Stimulated activated CD8-positive, alpha-beta memory T cell treated with anti-CD3 and anti-CD28 coated beads, Interleukin-12 subunit alpha, Interleukin-12 subunit beta, amount 100 ng/mL, for 1 hour (primary cell): Measurements from ENCODE around the gene CFAP74.

Source experiments
- DNase-seq: peaks from one replicate; pipeline ENCODE4 v3.0.0-alpha.2; 2020; ENCODE audit warnings: low read depth

CFAP74 gene

DNA sequence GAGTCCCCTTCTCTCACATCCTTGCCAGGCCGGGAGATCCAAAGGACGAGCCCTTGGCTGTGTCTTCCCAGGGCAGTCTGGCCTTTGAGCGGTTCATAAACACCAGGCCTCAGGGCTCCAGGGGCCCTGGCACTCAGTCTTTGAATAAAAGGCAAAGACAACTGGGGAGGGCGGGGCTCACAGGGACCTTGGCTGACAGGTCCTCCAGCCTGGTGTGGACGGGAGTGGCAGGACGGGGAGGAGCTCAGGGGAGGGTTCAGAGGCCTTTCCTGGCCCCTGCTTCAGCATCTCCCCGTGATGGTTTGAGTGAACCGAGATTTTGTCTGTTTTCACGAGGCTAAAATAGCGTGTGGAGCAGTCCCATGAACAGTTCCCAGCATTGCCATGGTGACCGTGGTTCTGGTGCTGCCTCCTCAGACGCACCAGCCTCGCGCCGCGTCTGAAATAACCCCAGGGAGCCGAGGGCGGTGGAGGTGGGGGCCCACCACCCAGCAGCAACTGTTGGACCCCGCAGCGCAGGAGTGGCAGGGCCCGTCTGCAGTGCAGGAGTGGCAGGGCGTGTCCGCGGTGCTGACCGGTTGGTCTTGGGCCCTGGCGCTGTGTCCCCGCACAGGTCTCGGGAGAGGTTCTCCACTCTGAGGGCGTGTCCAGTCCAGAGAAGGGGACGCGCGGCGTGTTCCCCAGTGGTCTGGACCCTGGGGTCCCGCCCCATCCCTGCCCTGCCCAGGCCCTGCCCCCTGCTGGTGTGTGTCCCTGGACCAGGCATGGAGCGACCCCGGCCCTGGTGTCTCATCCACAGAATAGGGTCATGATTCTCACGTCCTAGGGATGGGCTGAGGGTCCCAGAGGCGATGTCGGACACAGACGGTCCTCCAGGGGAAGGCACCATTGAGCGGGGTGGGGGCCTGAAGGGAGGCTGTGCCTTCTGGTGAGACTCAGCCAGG, 39.5 kb upstream of the CFAP74 start:
- no peak for DNase-seq

DNA sequence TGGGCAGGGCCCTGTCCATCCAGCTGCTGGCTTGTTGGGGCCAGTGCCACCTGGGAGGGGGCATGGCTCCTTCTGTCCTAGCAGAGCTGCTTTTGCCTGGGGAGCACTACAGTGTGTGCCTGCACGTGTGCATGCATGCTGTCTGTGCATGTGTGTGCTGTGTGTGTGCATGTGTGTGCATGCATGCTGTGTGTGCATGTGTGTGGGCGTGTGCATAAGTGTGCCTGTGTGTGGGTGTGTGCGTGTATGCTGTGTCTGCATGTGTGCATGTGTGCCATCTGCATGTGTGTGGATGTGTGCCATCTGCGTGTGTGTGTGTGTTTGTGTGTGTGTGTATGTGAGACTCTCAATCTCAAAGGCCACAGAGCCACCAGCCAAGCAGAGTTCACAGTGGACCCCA, 38.3 kb upstream of the CFAP74 start:
- no peak for DNase-seq

DNA sequence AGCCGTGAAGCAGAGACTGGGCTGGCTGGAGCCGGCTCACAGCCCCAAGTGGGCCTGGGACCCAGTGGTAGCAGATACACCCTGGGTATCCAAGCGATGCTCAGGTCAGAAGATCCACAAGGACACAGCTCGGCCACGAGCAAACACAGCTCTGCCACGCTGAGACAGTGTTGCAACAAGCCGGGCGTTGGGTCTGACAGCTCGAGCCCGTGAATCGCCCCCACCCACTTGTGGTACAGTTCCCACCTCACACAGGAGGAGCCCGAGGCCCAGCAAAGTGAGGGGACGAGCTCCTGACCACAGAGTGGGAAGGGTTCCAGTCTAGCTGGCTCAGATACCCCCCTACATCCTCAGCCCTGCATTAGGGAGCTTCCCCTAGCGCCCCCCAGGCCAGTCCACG, 37.7 kb upstream of the CFAP74 start:
- DNase-seq = no peak

DNA sequence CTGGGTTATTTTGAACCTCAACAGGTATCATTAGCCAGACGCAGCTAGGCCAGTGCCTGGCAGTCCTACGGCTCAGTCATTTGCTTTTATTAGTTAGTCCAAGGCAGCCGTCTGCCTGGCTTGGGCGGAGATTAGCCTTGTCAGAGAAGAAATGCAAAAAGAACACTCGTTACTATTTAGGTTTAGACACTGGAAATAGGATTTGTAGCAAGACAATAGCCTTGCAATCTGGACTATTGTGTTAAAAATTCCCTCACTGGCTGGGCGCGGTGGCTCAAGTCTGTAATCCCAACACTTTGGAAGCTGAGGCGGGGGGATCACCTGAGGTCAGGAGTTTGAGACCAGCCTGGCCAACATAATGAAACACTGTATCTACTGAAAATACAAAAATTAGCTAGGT, 35.7 kb upstream of the CFAP74 start:
- no peak for DNase-seq

DNA sequence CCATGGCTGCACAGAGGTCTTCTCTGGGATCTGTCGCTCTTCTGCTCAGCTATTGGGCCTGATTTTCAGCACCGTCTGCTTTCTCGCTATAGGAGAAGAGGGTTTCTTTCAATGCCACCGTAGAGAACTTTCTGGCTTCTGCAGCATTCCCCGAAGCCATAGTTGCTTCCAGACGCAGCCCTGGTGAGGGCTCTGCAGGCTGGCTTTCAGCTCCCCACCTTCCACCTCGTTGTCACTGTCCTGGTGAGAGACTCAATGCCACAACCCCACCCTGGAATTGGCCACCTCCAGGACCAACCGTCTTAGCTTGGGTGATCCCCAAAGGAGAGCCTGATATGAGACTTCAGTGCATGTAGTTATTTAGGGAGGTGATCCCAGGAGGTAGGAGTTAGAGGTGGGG, 34.6 kb upstream of the CFAP74 start:
- no peak for DNase-seq

DNA sequence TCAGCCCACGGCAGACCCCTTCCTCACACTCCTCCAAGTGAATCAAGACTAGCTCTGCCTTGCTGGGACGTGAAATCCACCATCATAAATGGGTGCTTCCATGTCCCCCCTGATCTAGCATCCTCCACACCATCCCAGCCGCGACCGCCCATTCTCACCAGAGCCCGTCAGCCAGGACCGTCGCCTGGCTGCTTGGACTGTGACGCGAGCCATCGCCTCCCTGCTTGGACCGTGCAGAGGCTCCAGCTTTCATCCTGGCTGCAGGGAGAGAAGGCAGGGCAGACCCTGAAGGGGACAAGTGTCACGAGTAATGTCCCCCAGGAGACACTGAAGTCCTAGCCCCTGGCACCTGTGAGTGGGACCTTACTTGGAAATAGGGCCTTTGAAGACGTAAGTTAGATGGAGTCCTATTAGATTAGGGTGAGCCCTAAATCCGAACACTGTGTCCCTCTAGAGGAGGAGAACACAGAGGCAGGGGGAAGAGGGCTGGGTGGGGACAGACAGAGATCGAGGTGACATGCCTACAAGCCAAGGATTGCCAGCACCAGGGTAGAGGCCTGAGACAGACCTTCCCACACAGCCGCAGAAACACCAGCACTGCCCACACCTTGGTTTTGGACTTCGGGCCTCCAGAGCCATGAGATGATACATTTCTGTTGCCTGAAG, 33.9 kb upstream of the CFAP74 start:
- DNase-seq = no peak

DNA sequence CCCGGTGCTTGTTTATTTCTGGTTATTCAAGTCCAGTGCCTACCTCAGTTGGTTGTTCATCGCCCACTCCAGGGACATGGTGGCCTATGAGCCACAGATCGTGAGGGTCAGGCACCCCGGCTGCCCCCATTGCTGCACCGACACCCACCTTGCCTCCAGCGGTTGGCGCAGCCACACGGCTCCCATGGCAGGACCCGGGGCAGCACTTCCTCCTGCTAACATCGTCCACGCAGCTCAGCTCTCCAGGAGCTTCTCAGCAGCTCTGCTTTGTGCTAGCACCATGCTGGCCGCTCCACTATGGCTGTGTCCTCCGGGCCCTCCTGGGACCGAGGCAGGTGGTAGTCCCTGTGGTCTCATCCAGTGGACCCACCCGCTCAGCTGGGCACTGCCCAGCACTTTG, 32.7 kb upstream of the CFAP74 start:
- no peak for DNase-seq

DNA sequence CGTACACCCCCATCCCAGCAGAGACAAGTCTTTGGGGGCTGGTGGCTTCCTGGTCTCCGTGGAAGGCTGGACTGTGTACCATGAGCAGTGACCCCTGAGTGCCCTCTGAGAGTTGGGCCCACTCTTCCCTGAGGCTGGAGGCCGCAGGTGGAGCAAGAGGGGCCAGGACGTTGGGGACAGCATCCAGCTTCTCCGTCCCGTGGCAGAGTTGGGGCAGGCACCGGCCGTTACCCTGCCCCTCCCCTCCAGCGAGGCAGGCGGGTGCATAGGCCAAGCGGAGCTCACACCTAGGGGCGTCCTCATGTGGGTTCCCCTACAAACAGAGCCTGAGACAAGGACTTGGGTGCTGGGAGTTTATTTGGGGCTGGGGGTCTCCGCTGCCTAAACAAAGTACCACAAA, 29.6 kb upstream of the CFAP74 start:
- DNase-seq = no peak

DNA sequence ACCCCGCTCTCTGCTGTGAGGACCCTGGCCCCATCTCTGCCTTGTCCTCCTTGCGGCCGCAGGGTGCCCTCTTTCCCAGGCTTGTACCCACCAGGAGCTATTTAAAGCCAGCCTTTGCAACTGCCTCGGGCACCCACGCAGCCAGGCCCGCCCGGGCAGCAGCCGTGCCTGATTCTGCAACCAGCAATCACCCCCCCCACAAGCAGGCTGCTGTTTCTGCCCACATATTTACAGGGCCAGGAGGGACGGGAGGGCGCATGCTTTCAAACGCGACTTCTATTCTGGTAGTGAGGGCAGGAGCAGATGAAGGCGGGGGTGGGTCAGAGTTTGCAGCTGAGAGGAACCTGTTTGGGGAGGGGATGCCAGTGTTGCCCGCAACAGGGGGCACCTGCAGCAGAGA, 29.2 kb upstream of the CFAP74 start:
- DNase-seq = no peak

DNA sequence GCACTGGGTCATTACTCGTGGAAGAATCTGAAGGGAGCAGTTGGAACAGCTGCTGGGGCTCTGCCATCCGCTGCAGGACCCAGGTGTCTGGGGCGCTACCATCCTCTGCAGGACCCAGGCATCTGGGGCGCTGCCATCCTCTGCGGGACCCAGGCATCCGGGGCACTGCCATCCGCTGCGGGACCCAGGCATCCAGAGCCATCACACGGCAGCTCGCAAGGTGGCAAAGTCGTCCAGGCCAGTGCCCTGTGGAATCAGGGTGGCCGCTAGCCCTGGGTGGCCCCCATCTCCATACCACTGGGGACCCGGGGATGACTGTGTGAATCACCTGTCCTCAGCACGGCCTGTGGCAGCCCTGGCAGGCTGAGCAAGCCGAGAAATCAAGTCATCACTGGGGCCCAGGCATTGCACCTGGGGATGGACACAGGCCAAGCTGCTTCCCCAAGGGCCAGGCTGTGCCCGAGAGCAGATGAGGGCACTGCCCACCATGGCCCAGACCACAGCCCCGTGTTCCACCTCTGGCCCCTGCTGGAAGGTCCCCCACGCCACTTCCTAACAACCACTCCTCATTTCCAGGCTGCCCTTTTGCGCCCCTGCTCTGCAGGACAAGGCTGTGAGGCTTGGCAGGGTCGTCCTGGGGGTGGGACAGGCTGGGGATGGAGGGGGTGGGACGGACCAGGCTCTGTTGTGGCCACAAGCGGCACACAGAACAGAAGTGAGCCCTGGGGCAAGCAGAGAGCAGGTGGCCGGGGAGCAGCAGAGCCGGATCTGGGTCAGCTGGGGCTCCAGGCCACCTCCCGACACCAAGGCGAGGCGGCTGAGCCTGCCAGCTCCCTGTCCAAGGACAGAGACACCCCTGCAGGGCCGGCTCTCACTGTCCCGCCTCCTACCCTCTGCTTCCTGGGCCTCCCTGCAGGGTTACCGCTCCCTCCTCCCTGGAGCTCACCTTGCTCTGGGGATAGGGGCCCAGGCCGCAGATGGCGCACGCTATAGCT, 28.3 kb upstream of the CFAP74 start:
- no peak for DNase-seq

DNA sequence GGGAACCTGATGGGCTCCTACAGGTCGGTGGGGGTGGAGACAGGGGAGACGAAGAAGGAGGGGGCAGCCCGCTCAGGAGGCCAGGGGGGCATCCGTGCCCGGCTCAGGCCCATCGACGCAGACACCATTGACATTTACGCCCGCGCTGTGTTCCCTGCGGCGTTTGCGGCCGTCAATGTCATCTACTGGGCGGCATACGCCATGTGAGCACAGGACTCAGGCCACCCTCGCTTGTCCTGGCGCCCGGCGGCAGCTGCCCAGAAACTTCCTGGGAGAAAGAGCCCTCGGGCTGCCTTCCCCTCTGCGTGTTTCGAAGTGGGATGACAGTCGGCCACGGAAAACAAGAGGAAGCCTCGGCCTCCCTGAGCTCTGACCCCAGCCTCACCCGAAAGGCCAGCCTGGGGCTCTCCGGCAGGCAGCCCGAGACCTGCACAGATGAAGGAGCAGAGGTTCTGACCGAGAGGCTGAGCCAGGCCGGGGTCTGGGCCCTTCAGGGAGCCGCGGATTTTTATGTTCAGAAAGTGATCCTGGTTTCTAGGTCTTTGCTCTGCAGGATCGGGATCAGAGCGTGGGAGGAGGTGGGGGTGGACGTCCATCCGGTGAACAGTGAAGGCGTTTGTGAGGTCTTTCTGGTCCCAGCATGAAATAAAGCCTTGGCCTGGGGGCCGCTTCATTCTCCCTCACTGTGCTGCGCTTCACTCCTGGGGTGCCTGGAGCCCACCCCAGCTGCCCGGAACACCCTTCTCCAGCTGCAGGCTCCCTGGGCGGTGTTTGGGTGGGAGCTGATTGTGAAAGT, 26.7 kb upstream of the CFAP74 start:
- no peak for DNase-seq

DNA sequence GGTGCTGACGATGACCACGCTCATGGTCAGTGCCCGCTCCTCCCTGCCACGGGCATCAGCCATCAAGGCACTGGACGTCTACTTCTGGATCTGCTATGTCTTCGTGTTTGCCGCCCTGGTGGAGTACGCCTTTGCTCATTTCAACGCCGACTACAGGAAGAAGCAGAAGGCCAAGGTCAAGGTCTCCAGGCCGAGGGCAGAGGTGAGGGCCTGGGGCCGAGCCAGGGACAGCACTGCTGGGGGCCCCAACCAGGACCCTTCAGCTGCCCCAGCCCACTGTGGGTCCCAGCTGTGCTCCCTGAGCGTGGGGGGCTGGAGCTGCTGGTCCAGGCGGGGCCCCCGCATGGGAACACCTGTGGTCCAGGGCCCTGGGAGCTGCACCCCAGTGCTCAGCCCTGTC, 26.0 kb upstream of the CFAP74 start:
- no peak for DNase-seq

DNA sequence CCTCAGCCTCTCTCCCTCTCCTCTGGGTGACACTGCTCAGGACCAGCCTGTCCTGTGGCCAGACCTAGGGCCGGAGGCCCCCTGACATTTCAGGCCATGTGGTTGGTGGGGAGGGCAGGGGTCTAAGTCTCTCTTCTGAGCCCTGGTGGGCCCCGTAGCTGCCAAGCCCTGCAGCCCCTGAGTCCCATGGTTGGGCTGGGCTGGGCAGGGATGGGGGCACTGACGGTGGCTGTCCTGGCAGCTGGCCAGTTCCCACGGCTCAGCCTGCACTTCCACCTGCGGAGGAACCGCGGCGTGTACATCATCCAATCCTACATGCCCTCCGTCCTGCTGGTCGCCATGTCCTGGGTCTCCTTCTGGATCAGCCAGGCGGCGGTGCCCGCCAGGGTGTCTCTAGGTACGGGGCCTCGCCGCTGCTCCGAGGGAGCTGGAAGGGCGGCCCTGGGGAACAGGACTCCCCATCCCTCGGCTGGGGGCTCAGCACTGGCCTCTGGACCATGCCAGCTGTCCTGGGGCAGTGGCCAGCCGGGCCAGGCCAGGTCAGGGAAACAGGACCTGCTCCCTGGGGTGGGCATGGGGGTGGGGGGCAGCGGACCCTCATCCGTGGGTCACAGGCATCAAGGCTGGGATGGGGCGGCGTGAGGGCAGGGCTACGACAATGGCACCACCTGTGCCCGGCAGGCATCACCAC, 25.4 kb upstream of the CFAP74 start:
- DNase-seq = no peak

DNA sequence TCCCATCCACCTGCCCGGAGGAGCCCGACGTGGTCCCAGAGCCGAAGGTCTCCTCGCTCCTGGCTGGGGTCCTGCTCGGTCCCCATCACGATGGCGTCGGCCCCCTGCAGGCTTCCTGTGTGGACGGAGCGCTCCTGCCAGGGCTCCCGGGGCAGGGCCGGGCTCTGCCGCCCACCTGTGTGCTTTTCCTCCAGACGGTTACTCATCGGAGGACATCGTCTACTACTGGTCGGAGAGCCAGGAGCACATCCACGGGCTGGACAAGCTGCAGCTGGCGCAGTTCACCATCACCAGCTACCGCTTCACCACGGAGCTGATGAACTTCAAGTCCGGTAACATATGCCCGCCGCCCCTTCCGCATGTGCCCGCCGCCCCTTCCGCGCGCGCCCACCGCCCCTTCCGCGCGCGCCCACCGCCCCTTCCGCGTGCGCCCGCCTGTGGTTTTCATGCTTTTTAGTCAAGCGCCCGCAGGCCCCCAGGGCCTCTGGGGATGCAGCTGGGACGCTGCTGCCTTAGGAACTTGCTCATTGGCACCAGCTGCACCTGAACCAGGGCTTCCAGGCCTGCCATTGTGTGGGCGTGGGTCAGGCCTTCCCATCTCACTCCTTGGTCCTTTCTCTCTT, 24.5 kb upstream of the CFAP74 start:
- DNase-seq = no peak

DNA sequence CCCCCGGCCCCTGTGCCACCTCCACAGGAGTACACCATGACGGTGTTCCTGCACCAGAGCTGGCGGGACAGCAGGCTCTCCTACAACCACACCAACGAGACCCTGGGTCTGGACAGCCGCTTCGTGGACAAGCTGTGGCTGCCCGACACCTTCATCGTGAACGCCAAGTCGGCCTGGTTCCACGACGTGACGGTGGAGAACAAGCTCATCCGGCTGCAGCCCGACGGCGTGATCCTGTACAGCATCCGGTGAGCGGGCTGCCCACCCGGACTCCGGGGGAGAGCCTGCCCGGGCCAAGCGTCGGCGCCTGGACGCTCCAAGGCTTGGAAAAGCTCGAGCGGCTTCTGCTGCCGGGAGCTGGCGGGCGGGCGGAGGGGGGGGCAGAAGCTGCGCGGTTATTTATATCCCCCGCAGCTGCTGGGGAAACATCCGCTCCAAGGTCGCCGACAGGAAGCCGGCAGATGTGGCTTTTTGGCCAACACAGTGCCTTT, 21.9 kb upstream of the CFAP74 start:
- DNase-seq = no peak

DNA sequence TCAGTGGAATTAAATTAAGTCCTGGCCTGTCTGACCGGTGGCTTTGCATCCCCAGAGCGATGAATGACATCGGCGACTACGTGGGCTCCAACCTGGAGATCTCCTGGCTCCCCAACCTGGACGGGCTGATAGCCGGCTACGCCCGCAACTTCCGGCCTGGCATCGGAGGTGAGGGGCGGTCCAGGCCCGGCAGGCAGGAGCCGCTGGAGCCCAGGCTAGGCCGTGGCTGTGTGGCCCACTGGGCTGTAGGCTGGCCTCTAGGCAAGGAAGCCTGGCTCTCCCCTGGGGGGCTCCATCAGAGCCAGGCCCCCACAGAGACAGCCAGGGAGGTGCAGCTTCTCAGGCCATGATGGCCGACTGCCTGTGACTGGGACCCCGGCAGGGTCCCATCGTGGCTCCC, 21.3 kb upstream of the CFAP74 start:
- DNase-seq = no peak

DNA sequence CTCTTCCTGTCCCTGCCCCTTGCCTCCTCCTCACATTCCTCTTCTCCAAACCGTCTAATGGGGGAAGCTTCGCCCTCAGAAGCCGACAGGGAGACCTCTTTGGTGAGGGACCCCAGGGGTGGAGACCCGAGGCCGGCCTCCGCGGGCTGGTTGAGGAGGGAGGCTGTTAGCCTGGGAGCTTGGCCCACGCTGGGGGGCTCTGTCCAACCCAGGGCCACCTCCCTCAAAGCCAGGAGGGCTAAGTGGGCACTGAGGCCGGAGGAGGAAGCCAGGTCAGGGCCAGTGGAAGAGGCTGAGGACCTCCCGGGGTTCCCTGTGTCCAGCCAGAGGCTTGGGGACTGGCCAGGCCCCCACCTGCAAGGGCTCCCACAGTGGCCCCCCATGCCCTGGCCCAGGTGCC, 20.9 kb upstream of the CFAP74 start:
- DNase-seq = no peak

DNA sequence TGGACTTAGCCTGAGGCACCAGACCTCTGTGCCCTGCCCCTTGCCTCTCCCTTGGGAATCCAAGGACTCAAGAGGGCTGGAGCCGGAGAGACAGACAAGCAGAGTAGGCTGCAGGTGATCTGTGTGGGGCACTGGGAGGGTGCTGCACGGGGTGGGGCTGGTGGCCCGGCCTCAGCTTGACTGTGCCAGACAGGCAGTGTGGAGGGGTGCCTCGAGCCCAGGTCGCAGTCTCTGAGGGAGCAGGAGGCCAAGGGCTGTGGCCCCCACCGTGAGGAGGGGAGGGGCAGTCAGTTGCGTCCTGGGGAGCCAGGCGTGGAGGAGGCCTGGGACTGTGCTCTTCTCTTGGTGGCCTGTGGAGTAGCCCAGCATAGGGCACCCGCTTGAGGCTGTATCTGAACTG, 19.6 kb upstream of the CFAP74 start:
- DNase-seq = no peak

DNA sequence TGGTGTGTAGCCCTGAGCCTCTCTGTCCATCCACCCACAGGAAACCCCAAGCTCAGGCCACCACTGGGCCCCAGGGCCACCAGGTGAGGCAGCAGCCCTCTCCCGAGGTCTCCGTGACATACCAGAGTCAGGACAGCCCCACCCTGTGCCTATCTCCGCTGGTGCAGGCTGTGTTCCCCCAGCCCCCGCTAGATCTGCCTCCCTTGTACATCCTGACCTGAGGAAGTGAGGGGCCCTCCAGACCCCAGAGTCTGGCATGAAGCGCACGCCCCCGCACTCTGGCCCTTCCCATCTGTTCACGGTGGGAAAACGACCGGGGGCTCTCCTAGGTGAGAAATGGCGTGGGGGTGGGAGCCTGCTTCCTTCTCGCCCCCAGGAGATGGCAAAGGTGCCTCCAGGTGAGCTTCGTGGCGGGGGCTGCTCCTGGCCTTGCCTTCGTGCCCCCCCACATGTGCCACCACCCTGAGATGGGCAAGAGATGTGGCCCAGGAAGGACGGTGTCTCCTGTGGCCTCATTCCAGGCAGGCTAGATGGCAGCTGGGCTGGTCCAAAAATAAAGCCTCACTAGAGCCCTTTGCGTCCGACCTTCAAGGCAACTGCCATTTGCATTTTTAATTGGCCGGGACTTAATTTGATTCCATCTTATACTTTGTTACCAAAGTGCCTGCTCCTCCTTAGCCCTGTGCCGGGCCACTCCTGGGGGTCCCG, 18.6 kb upstream of the CFAP74 start:
- DNase-seq = no peak

DNA sequence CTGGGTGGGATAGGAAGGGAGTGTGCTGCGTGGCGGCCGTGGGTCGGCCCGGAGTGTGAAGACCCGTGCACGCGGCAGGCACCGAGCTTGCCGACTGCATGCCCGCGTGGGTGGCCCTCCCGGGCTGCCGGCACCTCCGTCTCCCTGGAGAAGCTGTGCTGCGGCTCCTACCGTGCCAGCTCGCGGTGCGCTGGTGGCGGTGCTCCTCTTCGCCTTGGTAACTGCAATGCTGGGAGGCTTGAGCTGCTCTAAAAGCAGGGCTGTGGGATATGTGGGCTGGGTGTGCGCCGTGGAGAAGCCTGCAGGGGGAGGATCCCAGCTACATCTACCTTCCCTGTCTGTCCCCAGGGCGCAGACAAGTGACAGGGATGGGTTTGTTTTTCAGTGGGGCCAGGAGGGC, 18.0 kb upstream of the CFAP74 start:
- DNase-seq = no peak
